Muscle layer of duodenum (tissue), 2 donors: Measurements from ENCODE around the gene GRID2.

Experiments used
- H3K27ac ChIP-seq: one replicate; pipeline ENCODE4 v1.7.0; 2013; ENCODE audit warnings: mild to moderate bottlenecking, low read length
- H3K27me3 ChIP-seq: one replicate; pipeline ENCODE4 v1.7.0; 2013; ENCODE audit warnings: low read depth, mild to moderate bottlenecking, control low read depth, low read length
- H3K36me3 ChIP-seq, 2 donors: one replicate each; pipeline ENCODE4 v1.7.0; 2013; ENCODE audit warnings: low read length in 2 of 2, control low read depth in 1 of 2, mild to moderate bottlenecking in 1 of 2; ENCODE audit not compliant: insufficient read depth in 2 of 2, control insufficient read depth in 1 of 2
- H3K4me1 ChIP-seq, 2 donors: one replicate each; pipeline ENCODE4 v1.7.0; 2013; ENCODE audit warnings: low read length in 2 of 2, mild to moderate bottlenecking in 2 of 2, control low read depth in 1 of 2, moderate library complexity in 1 of 2; ENCODE audit not compliant: insufficient read depth in 2 of 2, control insufficient read depth in 1 of 2
- H3K4me3 ChIP-seq, 2 donors: one replicate each; pipeline ENCODE4 v1.7.0; 2013; ENCODE audit warnings: low read length in 2 of 2, low read depth in 1 of 2, mild to moderate bottlenecking in 1 of 2
- H3K9me3 ChIP-seq, 2 donors: one replicate each; pipeline ENCODE4 v1.7.0; 2013; ENCODE audit warnings: low read length in 2 of 2, control low read depth in 1 of 2, mild to moderate bottlenecking in 1 of 2; ENCODE audit not compliant: control insufficient read depth in 1 of 2
- donor health status: healthy.

The GRID2 gene

DNA sequence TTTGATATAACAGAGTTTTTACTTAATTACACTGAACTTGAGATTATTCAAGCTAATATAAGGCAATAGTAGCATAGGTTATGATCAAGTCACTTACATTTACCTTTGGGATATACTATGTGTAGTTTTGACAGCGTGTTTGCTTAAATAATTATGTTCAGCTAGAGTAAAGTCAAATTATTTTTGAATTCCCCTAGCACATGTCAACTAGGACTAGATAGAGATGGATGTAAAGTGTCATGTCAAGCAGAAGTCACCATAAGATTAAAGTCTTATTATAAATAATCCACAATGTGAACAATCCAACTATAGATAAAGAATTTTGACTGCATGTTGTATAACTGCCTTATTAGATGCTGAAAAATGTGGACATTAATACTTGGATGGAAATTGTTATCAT, 665.2 kb downstream of the GRID2 start:
- Histone ChIP-seq H3K4me3 (no peak overlapping the region), H3K9me3 (no peaks in the 10 kb centered on the region), H3K4me1 (no peaks in the 10 kb centered on the region), H3K27ac (no peak overlapping the region), H3K27me3 (no peaks in the 10 kb centered on the region), H3K36me3 (no peaks in the 10 kb centered on the region)

DNA sequence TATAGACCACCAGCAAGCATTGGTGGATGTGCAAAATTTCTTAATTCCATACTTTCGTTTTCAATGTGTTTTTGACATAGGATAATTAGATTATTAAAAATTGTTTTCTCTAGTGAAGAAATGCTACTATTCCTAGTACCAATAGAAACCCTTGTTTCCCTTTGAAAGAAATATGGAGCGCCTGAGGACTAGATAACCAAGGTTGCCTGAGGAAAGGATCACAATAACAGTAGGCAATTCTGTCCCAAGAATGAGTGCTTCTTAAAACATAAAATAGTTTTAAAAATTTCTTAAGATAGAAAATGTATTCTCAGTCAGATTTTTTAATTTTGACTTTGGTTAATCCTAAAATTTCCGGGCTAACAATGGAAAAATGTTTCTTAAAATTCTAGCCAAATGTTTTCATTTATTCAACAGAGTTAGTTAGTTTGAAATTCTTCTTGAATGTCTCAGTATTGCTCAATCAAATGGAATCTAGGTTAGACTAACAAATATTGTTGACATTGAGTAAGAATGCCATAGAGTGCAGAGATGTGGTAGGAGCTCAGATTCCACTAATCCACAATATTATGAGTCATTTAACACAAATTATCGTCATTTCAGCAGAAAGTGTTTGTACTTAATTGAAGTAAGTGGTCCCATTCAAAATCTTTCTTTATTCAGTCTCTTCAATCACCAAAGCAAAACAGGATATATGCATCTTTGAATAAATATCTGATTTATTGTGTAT, 666.0 kb downstream of the GRID2 start:
- no peaks in the 10 kb centered on the region for H3K9me3 ChIP-seq
- no peaks in the 10 kb centered on the region for H3K27me3 ChIP-seq
- no peak overlapping the region for H3K4me3 ChIP-seq
- H3K4me1 ChIP-seq = no peaks in the 10 kb centered on the region
- H3K36me3 ChIP-seq = no peaks in the 10 kb centered on the region
- H3K27ac ChIP-seq = no peak overlapping the region

DNA sequence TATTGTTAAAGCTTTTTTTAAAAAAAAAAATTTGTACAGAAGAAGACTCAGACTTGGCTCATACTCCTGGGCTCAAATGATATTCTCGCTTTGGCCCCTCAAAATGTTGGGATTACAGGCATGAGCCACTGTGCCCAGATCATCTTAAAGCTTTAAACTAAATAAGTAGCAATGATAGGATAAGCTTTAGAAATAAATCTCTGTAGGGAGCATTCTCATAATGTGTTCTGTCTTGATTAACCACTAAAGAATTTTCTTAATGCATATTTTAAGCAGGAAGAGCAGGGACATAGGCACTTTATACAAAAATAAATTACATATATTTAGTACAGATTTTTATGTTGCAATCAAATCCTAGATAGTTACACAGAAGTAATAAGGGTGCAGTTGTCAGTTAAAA, 667.2 kb downstream of the GRID2 start:
- H3K27me3 ChIP-seq = no peaks in the 10 kb centered on the region
- H3K27ac ChIP-seq = no peak overlapping the region
- H3K36me3 ChIP-seq = no peaks in the 10 kb centered on the region
- no peaks in the 10 kb centered on the region for H3K4me1 ChIP-seq
- H3K4me3 ChIP-seq = no peak overlapping the region
- no peaks in the 10 kb centered on the region for H3K9me3 ChIP-seq

DNA sequence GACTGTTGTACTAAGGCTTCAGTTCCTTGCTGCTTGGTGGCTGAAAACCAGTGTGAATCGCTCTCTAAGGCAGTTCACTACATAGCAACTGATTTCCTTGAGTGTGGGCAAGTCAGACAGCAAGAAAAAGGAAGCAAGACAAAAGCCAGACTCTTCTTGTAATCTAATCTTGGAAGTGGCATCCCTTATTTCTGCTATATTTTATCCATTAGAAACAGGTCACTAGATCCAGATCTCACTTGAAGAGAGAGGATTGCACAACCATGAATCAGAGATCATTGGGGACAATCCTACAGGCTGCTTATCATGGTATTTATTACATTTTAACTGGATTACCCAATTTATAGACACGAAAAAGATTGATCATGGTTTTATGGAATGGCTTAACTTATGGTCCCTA, 684.5 kb downstream of the GRID2 start:
- Histone ChIP-seq H3K4me3 (no peak overlapping the region), H3K27me3 (no peaks in the 10 kb centered on the region), H3K4me1 (no peaks in the 10 kb centered on the region), H3K27ac (no peak overlapping the region), H3K9me3 (no peaks in the 10 kb centered on the region), H3K36me3 (no peaks in the 10 kb centered on the region)

DNA sequence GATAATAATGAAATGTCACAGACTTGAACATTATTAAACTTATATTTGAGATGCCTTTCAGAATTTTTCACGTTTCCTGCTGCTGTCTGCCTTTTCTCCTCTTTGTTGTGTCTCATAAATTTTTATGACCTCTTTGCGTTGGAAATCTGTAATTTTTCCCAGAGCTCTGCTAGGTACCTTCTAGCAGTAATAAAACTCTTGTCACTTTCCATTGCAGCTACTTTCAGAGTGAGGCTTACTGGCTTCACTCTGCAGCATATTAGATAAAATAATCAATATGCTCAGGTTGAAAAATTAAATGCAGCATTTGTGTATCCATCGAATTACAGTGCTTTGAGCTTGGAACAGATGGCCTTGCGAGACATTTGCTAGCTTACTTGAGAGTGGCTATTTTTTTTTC, 689.0 kb downstream of the GRID2 start:
- Histone ChIP-seq H3K36me3 (no peaks in the 10 kb centered on the region), H3K4me1 (no peaks in the 10 kb centered on the region), H3K9me3 (no peaks in the 10 kb centered on the region), H3K27me3 (no peaks in the 10 kb centered on the region), H3K4me3 (no peak overlapping the region), H3K27ac (no peak overlapping the region)

DNA sequence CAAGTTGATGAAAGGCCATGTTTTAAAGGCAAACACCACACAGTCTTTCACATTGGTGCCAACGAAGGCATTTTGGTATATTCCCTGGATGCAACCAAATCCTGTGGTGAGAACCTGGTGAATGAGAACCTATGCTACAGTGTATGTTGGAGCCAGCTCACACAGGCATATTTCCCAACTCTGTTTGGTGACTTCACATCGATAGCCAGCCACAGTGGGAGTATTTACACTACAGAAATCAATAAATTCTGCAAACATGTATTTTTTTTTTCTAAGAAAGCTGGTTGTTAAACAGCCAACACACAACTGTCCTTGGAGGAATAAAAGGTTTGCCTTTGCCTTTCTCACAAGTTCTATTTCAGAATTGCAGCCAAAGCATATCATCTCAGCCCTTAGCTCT, 691.0 kb downstream of the GRID2 start:
- H3K9me3 ChIP-seq = no peaks in the 10 kb centered on the region
- no peak overlapping the region for H3K4me3 ChIP-seq
- no peaks in the 10 kb centered on the region for H3K27me3 ChIP-seq
- no peaks in the 10 kb centered on the region for H3K36me3 ChIP-seq
- no peaks in the 10 kb centered on the region for H3K4me1 ChIP-seq
- H3K27ac ChIP-seq = no peak overlapping the region

DNA sequence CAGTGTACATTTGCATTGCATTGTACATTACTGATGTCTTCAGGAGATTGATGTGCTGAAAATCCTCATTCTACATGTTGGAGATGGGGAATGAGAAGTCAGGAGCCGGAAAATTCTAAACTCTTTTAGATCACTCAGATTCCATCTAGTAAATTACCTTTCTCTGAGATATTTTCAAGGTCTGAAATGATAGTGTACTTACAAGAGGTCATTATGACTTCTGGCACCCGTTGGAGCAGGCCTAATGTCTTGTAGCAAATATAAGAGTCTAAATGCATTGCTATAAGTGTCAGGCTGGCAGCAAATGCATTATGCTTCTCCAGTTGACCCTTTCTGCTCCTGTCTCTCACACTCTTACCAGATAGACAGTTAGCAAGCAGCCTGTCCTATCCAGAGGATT, 692.8 kb downstream of the GRID2 start:
- Histone ChIP-seq H3K36me3 (no peaks in the 10 kb centered on the region), H3K9me3 (no peaks in the 10 kb centered on the region), H3K4me1 (no peaks in the 10 kb centered on the region), H3K27me3 (no peaks in the 10 kb centered on the region), H3K27ac (no peak overlapping the region), H3K4me3 (no peak overlapping the region)

DNA sequence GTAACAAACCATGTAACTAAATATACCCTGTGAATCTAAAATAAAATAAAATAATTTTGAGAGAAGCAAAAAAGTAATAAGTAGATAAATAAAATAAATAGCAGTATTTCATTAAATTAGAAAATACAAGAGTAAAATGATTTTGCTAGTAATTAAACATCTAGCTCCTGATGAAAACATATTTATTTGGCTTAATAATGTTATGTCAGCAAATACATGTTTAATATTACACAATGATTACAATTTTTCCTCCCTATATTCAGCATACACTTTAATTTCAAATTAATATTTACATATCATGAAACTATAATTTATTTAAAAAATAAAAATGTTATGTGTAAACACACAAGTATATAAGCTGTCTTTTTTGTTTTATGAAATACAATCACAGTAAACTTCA, 697.1 kb downstream of the GRID2 start:
- H3K27ac ChIP-seq = no peak overlapping the region
- no peaks in the 10 kb centered on the region for H3K4me1 ChIP-seq
- no peaks in the 10 kb centered on the region for H3K27me3 ChIP-seq
- H3K36me3 ChIP-seq = no peaks in the 10 kb centered on the region
- no peaks in the 10 kb centered on the region for H3K9me3 ChIP-seq
- H3K4me3 ChIP-seq = no peak overlapping the region

DNA sequence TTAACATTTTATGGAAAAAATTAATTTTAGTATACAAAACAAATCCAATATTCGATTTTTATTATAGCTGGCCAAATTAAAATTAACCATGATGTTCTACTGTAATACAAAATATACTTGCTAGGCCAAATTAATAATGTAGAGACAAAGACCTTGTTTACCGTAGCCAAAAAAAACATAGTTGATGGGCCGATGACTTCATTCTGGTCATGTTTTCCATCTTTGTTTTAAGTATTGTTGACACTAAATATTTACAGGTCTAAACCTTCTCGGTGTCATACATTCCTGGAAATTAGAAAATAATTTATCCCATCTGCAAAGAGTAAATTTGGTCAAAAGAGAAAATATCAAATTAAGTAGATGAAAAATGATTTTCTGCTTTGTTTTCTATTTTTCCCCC, 698.5 kb downstream of the GRID2 start:
- H3K9me3 ChIP-seq = no peaks in the 10 kb centered on the region
- no peaks in the 10 kb centered on the region for H3K36me3 ChIP-seq
- no peak overlapping the region for H3K4me3 ChIP-seq
- no peaks in the 10 kb centered on the region for H3K4me1 ChIP-seq
- H3K27me3 ChIP-seq = no peaks in the 10 kb centered on the region
- no peak overlapping the region for H3K27ac ChIP-seq

DNA sequence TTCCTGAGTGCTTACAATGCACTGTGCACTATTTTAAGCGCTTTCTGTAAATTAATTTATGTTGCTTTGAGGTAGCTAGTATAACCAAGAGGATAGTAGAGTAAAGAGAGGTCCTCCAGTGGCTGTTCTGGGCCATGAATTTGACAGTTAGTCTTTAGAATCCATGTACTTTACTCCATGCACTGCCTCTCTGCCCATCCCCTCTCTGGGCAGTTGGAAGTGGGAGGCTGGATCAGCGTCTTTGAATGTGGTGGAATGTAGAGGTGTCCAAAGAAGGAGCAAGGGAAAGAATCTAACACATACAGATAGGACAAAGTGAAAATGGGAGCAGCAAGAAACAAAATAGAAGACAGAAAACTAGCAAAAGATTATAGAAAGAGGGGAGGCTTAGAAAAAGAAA, 712.6 kb downstream of the GRID2 start:
- no peak overlapping the region for H3K27ac ChIP-seq
- H3K4me1 ChIP-seq = no peaks in the 10 kb centered on the region
- H3K4me3 ChIP-seq = no peak overlapping the region
- H3K27me3 ChIP-seq = no peaks in the 10 kb centered on the region
- no peaks in the 10 kb centered on the region for H3K9me3 ChIP-seq
- H3K36me3 ChIP-seq = no peaks in the 10 kb centered on the region

DNA sequence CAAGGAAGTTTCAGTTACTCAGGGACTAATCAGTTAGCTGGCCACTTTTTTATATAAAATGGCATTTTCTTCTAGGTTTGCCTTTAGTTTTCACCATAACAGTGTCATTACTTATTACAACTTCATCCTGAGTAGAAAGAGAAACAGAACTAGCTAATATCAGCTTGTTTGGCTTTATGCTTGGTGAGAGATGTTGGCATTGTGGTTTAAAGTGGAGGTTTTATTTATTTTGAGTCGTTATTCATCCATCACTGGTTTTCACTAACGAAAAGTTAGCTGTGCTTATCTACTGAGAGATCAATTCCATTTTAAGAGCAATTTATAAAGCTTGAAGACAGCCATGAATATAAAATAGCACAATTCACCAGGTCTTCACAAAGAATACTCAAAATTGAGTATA, 714.5 kb downstream of the GRID2 start:
- H3K27ac ChIP-seq = no peak overlapping the region
- H3K4me3 ChIP-seq = no peak overlapping the region
- H3K4me1 ChIP-seq = no peaks in the 10 kb centered on the region
- no peaks in the 10 kb centered on the region for H3K9me3 ChIP-seq
- H3K36me3 ChIP-seq = no peaks in the 10 kb centered on the region
- H3K27me3 ChIP-seq = no peaks in the 10 kb centered on the region

DNA sequence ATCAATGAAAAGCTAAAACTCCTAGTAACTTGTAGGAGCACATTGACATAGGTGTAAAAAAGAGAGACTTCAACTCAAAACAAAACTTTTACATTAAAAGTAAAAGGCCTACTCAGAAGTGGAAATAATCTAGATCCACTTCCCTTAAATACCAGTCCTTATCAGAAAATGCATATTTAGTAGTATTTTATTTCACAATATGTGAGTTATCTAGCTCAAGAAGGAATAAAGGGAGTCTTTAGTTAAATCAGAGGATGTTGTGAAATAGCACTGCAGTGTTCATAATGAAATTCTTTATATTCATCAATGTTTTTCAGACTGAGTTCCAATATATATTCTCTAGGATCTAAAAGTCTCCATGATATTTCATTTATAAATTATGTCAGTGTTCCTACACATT, 715.0 kb downstream of the GRID2 start:
- Histone ChIP-seq H3K4me3 (no peak overlapping the region), H3K27ac (no peak overlapping the region), H3K27me3 (no peaks in the 10 kb centered on the region), H3K9me3 (no peaks in the 10 kb centered on the region), H3K36me3 (no peaks in the 10 kb centered on the region), H3K4me1 (no peaks in the 10 kb centered on the region)
